ENCODE measurements around the gene EEF1G.
A peak's percentile ranks its signal among the peaks of the same experiment; 100 is the strongest.

The EEF1G gene

GRCh38 chr11:62545437-62546243 lies 28.1 kb downstream of the EEF1G start (continued):
- TF ChIP-seq ZBTB7A (tag by site-specific recombination; IDR thresholded peaks at IDR 0.05; ENCODE audit: low read depth): 0 out of 2 replicates have a peak, but pooled peaks have one; percentile 39
- no peak for TF ChIP-seq ZNF544 (tag by site-specific recombination; IDR thresholded peaks at IDR 0.05)
- TF ChIP-seq SP7 (tag by site-specific recombination; IDR thresholded peaks at IDR 0.05): peak; percentile 91
- peak; percentile 87 for TF ChIP-seq ZEB2 (tag by site-specific recombination; IDR thresholded peaks at IDR 0.05)
- no peak for TF ChIP-seq ZNF510 (tag by site-specific recombination; IDR thresholded peaks at IDR 0.05; ENCODE audit: insufficient replicate concordance)
- TF ChIP-seq ZSCAN5A (tag by site-specific recombination; IDR thresholded peaks at IDR 0.05): no peak
- no peak for TF ChIP-seq ZNF623 (tag by site-specific recombination; IDR thresholded peaks at IDR 0.05)
- no peak; the same call in 1 of the 2 replicates for TF ChIP-seq ZBTB21 (tag by site-specific recombination; IDR thresholded peaks at IDR 0.05)
- TF ChIP-seq ZBTB17 (tag by site-specific recombination; IDR thresholded peaks at IDR 0.05): peak; percentile 46; the same call in 1 of the 2 replicates
- no peak for TF ChIP-seq RBAK (tag by site-specific recombination; IDR thresholded peaks at IDR 0.05)
- TF ChIP-seq ZNF596 (tag by site-specific recombination; IDR thresholded peaks at IDR 0.05): no peak
- no peak for TF ChIP-seq YY2 (tag by site-specific recombination; IDR thresholded peaks at IDR 0.05)
- peak; percentile 40; the same call in 1 of the 2 replicates for TF ChIP-seq ZNF391 (tag by site-specific recombination; IDR thresholded peaks at IDR 0.05; ENCODE audit: borderline replicate concordance, low read depth)
- no peak for TF ChIP-seq ZNF548 (tag by site-specific recombination; IDR thresholded peaks at IDR 0.05)
- no peak for TF ChIP-seq ZNF311 (tag by site-specific recombination; IDR thresholded peaks at IDR 0.05; ENCODE audit: borderline replicate concordance)
- no peak for TF ChIP-seq HOXD13 (CRISPR knock-in tag; IDR thresholded peaks at IDR 0.05; ENCODE audit: borderline replicate concordance)
- TF ChIP-seq KLF16 (tag by site-specific recombination; IDR thresholded peaks at IDR 0.05): peak; percentile 46; the same call in 1 of the 2 replicates
- no peak for TF ChIP-seq ZNF155 (tag by site-specific recombination; IDR thresholded peaks at IDR 0.05)
- peak; percentile 89 for TF ChIP-seq ZNF660 (tag by site-specific recombination; IDR thresholded peaks at IDR 0.05)
- TF ChIP-seq ZNF26 (tag by site-specific recombination; IDR thresholded peaks at IDR 0.05): no peak
- no peak for TF ChIP-seq REST (tag by site-specific recombination; IDR thresholded peaks at IDR 0.05)
- no peak for TF ChIP-seq ZNF184 (tag by site-specific recombination; IDR thresholded peaks at IDR 0.05)
- TF ChIP-seq ZBTB20 (tag by site-specific recombination; IDR thresholded peaks at IDR 0.05): peak; percentile 89
- TF ChIP-seq MZF1 (tag by site-specific recombination; IDR thresholded peaks at IDR 0.05; ENCODE audit: borderline replicate concordance): no peak
- peak; percentile 29 for TF ChIP-seq ZBTB6 (tag by site-specific recombination; IDR thresholded peaks at IDR 0.05)
- peak; percentile 98 for TF ChIP-seq EGR2 (tag by site-specific recombination; IDR thresholded peaks at IDR 0.05; ENCODE audit: low read depth)
- TF ChIP-seq KLF17 (tag by site-specific recombination; IDR thresholded peaks at IDR 0.05): peak; percentile 96
- TF ChIP-seq ZNF843 (tag by site-specific recombination; IDR thresholded peaks at IDR 0.05): peak; percentile 56; the same call in 1 of the 2 replicates
- TF ChIP-seq ZNF302 (tag by site-specific recombination; IDR thresholded peaks at IDR 0.05; ENCODE audit: low read depth): no peak
- no peak for TF ChIP-seq TCF7L2 (IDR thresholded peaks at IDR 0.05; ENCODE audit: borderline replicate concordance, low read depth, low read length)
- no peak for TF ChIP-seq ZFP41 (tag by site-specific recombination; IDR thresholded peaks at IDR 0.05; ENCODE audit: borderline replicate concordance)
- no peak; the same call in none of the 2 replicates for TF ChIP-seq ZNF76 (tag by site-specific recombination; IDR thresholded peaks at IDR 0.05; ENCODE audit: borderline replicate concordance, low read depth)
